Colonic mucosa (tissue), 4 donors: ENCODE measurements around the gene RPP40. TPM values are rescaled to one million over a fixed set of nuclear protein-coding genes. Genes with fewer than 3 reads are reported as not detected.
A peak's percentile ranks its signal among the peaks of the same experiment; 100 is the strongest.

Experiments
- DNase-seq: peaks from one replicate; pipeline ENCODE4 v3.0.0-alpha.2; 2020
- H3K27ac ChIP-seq: fragments of 200-600 bp; one replicate; pipeline ENCODE4 v1.8.0; 2021
- H3K27me3 ChIP-seq: fragments of 200-600 bp; one replicate; pipeline ENCODE4 v1.8.0; 2021
- H3K36me3 ChIP-seq: fragments of 200-600 bp; one replicate; pipeline ENCODE4 v1.8.0; 2021
- H3K4me1 ChIP-seq: fragments of 200-600 bp; one replicate; pipeline ENCODE4 v1.8.0; 2021; ENCODE audit warnings: mild to moderate bottlenecking
- H3K4me3 ChIP-seq: fragments of 200-600 bp; one replicate; pipeline ENCODE4 v1.8.0; 2021
- H3K9ac ChIP-seq, 2 donors: one replicate each; pipeline ENCODE4 v1.7.0; 2013; ENCODE audit warnings: control low read depth in 2 of 2, low read depth in 2 of 2, low read length in 2 of 2
- H3K9me3 ChIP-seq: fragments of 200-600 bp; one replicate; pipeline ENCODE4 v1.8.0; 2021
- intact Hi-C: fragments of 100-400 bp; cut with DNase I; formaldehyde crosslinking; loops from one replicate; pipeline ENCODE4 v1.14.1; 2022
- total RNA-seq, 2 donors: library from RNA; stranded (reverse); fragmentation: NEBNext Ultra II Directional in 1 of 2; extraction: Animal tissue kit (Norgen Biotek cat#: 25700) in 1 of 2; gene quantifications; one replicate each; pipeline ENCODE4 v1.2.1, GENCODE V29; 2021
- TF ChIP-seq, protein P1 (sequence below): fragments of 200-600 bp; IDR thresholded peaks from one replicate; pipeline ENCODE4 v1.8.0; 2022; ENCODE audit warnings: antibody characterized with exemption, mild to moderate bottlenecking
- donor health status: healthy.
- donor health status: DM: no; HTN: no; CAD: no.
- donor health status: DM: no; HTN: no; CAD: no.

The RPP40 gene, protein sequence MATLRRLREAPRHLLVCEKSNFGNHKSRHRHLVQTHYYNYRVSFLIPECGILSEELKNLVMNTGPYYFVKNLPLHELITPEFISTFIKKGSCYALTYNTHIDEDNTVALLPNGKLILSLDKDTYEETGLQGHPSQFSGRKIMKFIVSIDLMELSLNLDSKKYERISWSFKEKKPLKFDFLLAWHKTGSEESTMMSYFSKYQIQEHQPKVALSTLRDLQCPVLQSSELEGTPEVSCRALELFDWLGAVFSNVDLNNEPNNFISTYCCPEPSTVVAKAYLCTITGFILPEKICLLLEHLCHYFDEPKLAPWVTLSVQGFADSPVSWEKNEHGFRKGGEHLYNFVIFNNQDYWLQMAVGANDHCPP
- total RNA-seq = 1 to 10 TPM; 4.4 to 6.1 TPM

- Histone ChIP-seq H3K27me3 (no peaks in the 10 kb centered on the region), H3K27ac (peak within 1 kb of the TSS; percentile 72), H3K9ac (peak within 1 kb of the TSS; percentile 51 to 81), H3K4me3 (peak within 1 kb of the TSS; percentile 79), H3K36me3 (no peaks in the 10 kb centered on the region), H3K9me3 (no peaks in the 10 kb centered on the region), H3K4me1 (no peaks in the 10 kb centered on the region)
- intact Hi-C loops = no loop called here
- TF ChIP-seq, protein P1, sequence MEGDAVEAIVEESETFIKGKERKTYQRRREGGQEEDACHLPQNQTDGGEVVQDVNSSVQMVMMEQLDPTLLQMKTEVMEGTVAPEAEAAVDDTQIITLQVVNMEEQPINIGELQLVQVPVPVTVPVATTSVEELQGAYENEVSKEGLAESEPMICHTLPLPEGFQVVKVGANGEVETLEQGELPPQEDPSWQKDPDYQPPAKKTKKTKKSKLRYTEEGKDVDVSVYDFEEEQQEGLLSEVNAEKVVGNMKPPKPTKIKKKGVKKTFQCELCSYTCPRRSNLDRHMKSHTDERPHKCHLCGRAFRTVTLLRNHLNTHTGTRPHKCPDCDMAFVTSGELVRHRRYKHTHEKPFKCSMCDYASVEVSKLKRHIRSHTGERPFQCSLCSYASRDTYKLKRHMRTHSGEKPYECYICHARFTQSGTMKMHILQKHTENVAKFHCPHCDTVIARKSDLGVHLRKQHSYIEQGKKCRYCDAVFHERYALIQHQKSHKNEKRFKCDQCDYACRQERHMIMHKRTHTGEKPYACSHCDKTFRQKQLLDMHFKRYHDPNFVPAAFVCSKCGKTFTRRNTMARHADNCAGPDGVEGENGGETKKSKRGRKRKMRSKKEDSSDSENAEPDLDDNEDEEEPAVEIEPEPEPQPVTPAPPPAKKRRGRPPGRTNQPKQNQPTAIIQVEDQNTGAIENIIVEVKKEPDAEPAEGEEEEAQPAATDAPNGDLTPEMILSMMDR = peak; percentile 89
- DNase-seq = peak; percentile 98
Measured at GRCh38 chr6:5003604-5004372, at the start of gene RPP40. Gene RPP40 (minus strand): TSS chr6:5004037. CDS start chr6:5004002, 35 bp downstream.

- H3K4me1 ChIP-seq = no peaks in the 10 kb centered on the region
- no peaks in the 10 kb centered on the region for H3K9me3 ChIP-seq
- H3K27me3 ChIP-seq = no peaks in the 10 kb centered on the region
- H3K36me3 ChIP-seq = no peaks in the 10 kb centered on the region
- no peak overlapping the region for H3K27ac ChIP-seq
- no peak overlapping the region for H3K9ac ChIP-seq
- intact Hi-C loops = no loop called here
- no peak for DNase-seq
- TF ChIP-seq, protein P1 = no peak
- no peak overlapping the region for H3K4me3 ChIP-seq
Measured at GRCh38 chr6:5053038-5053437, 49.2 kb upstream of the RPP40 start.

DNA sequence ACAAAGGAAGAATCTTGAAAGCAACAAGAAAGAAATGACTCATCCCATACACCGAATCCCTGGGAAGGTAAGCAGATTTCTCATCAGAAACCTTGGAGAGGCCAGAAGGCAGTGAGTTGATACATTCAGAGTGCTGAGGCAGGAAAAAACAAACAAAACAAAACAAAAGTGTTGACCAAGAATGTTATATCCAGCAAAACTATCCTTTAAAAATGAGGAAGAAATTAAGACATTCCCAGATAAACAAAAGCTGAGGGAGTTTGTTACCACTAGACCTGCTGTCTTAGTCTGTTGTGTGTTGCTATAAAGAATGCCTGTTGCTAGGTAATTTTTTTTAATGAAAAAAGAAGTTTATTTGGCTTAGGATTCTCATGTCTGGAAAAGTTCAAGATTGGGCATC is 47.6 kb upstream of the RPP40 start:
- intact Hi-C loops = no loop called here

GRCh38 chr6:5050009-5050408 is 46.2 kb upstream of the RPP40 start:
- H3K27ac ChIP-seq = no peak overlapping the region
- intact Hi-C loops = no loop called here
- no peak overlapping the region for H3K9ac ChIP-seq
- H3K36me3 ChIP-seq = no peaks in the 10 kb centered on the region
- no peak for DNase-seq
- no peak overlapping the region for H3K4me3 ChIP-seq
- H3K27me3 ChIP-seq = no peaks in the 10 kb centered on the region
- H3K4me1 ChIP-seq = no peaks in the 10 kb centered on the region
- TF ChIP-seq, protein P1 = no peak
- H3K9me3 ChIP-seq = no peaks in the 10 kb centered on the region

More for the DNA sequence above, 47.6 kb upstream of the RPP40 start:
- Histone ChIP-seq H3K4me1 (no peaks in the 10 kb centered on the region), H3K27ac (no peak overlapping the region), H3K27me3 (no peaks in the 10 kb centered on the region), H3K9me3 (no peaks in the 10 kb centered on the region), H3K36me3 (no peaks in the 10 kb centered on the region), H3K4me3 (no peak overlapping the region), H3K9ac (no peak overlapping the region)
- TF ChIP-seq, protein P1 = no peak
- no peak for DNase-seq

- no peak for DNase-seq
- intact Hi-C loops = no loop called here
Measured at GRCh38 chr6:5046430-5046829, 42.6 kb upstream of the RPP40 start.

More at GRCh38 chr6:5046430-5046829, 42.6 kb upstream of the RPP40 start:
- no peaks in the 10 kb centered on the region for H3K36me3 ChIP-seq
- no peaks in the 10 kb centered on the region for H3K27me3 ChIP-seq
- H3K9ac ChIP-seq = no peak overlapping the region
- no peak overlapping the region for H3K27ac ChIP-seq
- no peak overlapping the region for H3K4me3 ChIP-seq
- TF ChIP-seq, protein P1 = no peak
- H3K9me3 ChIP-seq = no peaks in the 10 kb centered on the region
- H3K4me1 ChIP-seq = no peaks in the 10 kb centered on the region
